IPS DF 19.7 (cell line): ENCODE data around the gene ATN1.

Experiments
- DNase-seq: peaks from one replicate; pipeline ENCODE4 v3.0.0-alpha.2; 2013; ENCODE audit warnings: low read depth, low spot score

Gene ATN1

GRCh38 chr12:6957741-6958608 lies 30.2 kb downstream of the ATN1 start:
- DNase-seq, result no peak

DNA sequence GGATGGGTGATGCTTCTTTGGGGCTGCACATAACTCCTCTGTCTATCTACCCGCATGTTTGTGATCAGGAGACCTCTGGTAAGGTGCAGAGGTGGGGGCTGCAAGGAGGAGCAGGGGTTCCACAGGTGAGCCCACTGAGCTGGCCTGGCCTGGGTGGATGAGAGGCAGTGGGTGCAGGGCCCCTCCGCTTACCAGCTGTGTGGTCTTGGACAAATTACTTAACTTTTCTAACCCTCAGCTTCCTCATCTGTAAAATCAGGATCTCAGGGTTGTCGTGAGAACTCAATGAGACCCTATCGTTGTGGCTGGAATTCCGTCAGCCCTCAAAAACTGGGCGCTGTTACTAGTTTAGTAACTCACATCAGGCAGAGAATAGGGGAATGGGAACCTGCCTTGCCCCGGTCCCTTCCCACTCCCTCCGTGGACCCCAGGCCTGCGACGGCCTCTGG lies 30.9 kb downstream of the ATN1 start:
- DNase-seq, result no peak

GRCh38 chr12:6959058-6959804 lies 31.5 kb downstream of the ATN1 start:
- no peak for DNase-seq

DNA sequence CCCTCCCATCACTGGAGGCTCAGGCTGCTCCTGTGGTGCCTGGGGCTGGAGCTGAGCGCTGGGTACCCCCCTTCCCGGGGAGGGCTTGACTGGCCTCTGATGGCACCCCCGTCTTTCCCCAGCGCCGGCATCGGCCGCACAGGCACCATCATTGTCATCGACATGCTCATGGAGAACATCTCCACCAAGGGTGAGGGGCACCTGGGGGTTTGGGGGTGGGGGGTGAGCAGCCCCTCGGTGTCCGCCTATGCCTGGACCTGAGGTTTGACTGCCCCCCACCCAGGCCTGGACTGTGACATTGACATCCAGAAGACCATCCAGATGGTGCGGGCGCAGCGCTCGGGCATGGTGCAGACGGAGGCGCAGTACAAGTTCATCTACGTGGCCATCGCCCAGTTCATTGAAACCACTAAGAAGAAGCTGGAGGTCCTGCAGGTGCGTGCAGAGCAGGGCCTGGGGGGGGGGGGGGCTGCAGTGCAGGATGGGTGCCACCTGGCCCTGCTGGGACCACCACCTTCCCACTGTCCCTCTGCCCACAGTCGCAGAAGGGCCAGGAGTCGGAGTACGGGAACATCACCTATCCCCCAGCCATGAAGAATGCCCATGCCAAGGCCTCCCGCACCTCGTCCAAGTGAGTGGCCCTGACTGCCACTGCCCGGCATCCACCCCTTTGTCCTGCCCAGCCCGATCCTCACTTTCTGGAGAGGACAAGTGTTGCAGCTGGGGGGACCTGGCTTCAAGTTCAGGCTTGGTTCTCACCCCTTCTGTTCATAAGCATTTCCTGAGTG lies 32.2 kb downstream of the ATN1 start:
- no peak for DNase-seq

GRCh38 chr12:6960593-6961277 lies 33.0 kb downstream of the ATN1 start:
- DNase-seq, result no peak

- DNase-seq, result no peak
Measured at GRCh38 chr12:6961278-6961694, 33.5 kb downstream of the ATN1 start.

GRCh38 chr12:6961695-6962284 lies 34.0 kb downstream of the ATN1 start:
- no peak for DNase-seq

DNA sequence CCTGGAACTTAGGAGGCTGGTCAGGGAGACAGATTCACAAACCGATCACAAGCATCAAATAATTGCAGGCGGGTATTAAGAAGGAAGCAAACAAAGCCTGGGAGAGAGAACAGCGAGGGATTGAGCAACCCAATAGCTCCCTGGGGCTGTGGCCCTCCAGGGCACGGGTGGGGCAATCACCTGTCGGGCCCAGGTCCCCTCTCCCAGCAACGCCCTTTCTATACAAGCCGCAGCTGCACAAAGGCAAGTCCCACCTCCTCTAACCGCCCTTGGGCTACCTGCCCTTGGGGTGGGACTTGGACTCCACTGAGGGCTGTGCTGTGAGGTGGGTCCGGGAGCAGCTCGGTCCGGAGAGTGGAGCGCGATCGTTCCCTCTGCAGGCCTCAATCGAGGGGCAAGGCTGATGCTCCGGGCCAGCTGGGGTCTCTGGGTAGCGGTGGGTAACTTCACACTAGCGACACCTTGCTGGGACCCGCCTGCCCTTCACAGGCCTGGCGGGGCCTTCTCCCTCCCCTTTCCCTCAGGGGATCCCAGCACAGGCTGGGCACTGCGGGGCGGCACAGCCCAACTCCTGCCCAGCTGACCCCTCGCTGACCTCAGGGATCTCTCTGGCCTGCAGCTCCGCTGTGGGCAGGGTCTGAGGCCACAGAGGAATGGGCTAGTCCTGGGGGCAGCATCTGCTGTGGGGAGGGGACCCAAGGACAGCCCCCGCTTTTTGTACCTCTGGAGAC lies 34.7 kb downstream of the ATN1 start:
- no peak for DNase-seq

DNA sequence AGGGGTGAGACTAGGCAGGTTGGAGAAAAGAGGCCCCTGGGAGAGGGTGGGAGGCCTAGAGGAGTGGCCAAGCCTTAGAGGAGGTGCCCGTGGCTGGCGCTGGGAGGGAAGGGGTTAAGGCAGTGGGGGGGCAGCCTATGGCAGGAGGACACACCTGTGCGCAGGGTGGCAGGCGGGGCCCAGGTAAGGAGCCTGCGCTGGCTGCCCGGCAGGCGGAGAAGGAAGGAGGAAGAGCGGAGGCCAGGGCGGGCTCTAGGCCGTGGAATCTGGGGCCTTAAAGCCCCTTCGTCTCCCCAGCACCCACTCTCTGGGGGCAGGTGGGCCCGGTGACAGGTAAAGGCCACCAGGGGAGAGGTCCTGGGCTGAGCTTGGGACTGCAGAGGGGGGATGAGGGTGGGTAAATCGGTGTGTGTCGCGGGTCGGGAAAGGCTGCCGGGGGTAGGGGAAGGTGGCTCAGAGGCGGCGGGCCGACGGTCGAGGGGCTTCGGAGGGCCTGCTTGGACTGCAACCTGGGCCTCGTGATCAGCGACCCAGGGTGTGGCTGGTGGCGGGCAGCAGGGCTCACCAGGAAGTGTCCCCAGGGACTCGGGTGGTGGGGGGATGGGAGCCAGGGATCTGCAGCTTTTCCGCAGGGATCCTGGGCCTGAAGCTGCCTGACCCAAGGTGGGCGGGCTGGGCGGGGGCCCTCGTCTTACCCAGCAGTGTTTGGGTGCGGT lies 35.4 kb downstream of the ATN1 start:
- no peak for DNase-seq

DNA sequence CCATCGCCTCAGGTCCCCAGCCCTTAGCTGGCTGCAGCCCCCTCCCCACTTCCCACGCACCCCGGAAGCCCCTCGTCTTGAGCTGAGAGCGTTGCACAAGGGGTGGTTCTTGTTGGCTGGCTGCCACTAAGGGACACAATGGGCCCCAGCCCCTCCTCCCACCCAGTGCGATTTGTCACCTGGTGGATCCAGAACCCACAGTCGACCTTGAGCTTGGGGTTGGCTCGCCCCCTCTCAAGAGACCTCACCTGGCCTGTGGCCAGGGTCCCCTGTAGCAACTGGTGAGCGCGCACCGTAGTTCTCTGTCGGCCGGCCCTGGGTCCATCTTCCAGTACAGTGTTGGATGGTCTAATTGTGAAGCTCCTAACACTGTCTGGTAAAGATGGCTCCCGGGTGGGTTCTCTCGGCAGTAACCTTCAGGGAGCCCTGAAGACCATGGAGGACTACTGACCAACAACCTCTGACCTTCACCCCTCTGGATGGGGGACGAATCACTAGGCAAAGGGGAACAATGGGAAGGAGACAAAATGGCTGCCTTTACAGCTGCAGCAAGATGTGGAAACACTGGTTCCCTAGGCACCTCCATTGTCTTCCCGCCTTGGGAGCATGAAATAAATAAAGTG lies 36.1 kb downstream of the ATN1 start:
- no peak for DNase-seq

GRCh38 chr12:6964605-6965025 lies 36.9 kb downstream of the ATN1 start:
- DNase-seq, result no peak

GRCh38 chr12:6965026-6965661 lies 37.4 kb downstream of the ATN1 start:
- DNase-seq, result no peak

- DNase-seq, result no peak
Measured at GRCh38 chr12:6965714-6966113, 38.0 kb downstream of the ATN1 start.

GRCh38 chr12:6966351-6966750 lies 38.6 kb downstream of the ATN1 start:
- DNase-seq, result no peak

- DNase-seq, result no peak
Measured at GRCh38 chr12:6967651-6968100, 39.9 kb downstream of the ATN1 start.

DNA sequence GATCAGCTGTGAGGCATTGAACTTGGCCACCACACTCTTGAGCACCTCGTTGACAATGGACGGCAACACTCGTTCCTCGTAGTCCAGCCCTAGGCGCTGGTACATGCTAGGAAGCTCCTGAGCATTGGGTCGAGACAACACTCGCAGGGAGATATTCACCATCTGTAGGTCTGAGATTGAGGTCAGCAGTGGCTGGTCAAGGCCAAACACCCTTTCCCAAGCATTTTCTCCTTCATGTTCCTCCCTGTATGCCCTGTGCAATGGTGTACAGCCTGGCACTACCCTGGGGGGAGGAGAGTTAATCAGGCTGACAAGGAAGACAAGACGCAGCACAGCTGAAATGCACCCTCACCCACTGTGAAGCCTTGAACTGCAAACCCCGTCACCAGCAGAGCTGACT lies 40.7 kb downstream of the ATN1 start:
- no peak for DNase-seq

- DNase-seq, result no peak
Measured at GRCh38 chr12:6970096-6970527, 42.4 kb downstream of the ATN1 start.

- DNase-seq, result no peak
Measured at GRCh38 chr12:6974180-6974579, 46.4 kb downstream of the ATN1 start.
